A172 (cell line): ENCODE data around the gene CDC42EP3. TPM values are rescaled to one million over a fixed set of nuclear protein-coding genes. Genes with fewer than 3 reads are reported as not detected.
A peak's percentile ranks its signal among the peaks of the same experiment; 100 is the strongest.

Experiments
- DNase-seq: peaks from one replicate; pipeline ENCODE4 v3.0.0-alpha.2; 2015; ENCODE audit warnings: low spot score
- total RNA-seq: library from RNA; depleted of rRNA; stranded (reverse); fragments of >200 nt; shearing (Covaris generic); gene quantifications from 2 replicates; pipeline ENCODE4 v1.2.3, GENCODE V29; 2014

The CDC42EP3 gene
- total RNA-seq, 1 experiment from 2014 or later, result 71.5 TPM

GRCh38 chr2:37656512-37657423 lies 14.7 kb downstream of the CDC42EP3 start:
- no peak for DNase-seq

GRCh38 chr2:37654932-37655841 lies 16.3 kb downstream of the CDC42EP3 start:
- no peak for DNase-seq

DNA sequence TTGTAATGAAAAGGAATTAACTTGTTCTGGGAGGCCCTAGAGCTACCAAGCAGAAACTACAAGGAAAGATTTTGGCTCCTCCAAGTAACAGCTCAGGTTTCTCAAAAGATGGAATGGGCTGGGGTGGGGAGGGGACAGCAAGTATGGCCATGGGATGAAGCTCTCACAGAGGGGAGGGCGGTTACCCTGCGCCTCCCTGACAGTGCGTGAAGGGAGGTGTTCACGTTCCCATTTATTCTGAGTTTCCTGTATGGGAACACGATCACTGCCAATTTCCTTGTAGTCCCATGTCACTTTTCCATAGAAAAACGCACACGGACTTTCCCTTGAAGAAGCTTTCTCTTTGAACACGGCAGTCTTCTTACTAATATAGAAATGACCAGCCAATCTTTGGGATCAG lies 17.0 kb downstream of the CDC42EP3 start:
- no peak for DNase-seq

- DNase-seq, result no peak
Observed at GRCh38 chr2:37653805-37654378, 17.6 kb downstream of the CDC42EP3 start.

DNA sequence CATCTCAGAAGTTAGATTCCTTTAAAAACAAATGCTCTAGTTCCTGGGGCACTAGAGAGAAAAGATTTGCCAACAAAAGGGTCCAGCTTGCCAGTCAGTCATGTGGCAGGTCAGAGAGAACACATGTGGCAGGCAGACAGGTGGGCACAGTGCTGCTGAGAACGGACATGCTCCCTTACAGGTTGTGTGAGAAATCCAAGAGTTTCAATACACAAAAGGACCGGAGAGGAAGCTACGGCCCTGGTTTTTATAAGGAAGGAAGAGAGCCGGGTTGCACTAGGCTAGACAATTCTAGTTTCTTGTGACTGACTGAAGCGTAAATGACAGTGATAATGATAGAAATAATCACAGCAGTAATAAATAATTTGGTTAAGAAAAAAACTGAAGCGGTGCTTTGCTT lies 18.3 kb downstream of the CDC42EP3 start:
- no peak for DNase-seq

- peak; percentile 99 for DNase-seq
Observed at GRCh38 chr2:37652199-37652640, 19.2 kb downstream of the CDC42EP3 start.

GRCh38 chr2:37650548-37651093 lies 20.8 kb downstream of the CDC42EP3 start:
- DNase-seq, result no peak

GRCh38 chr2:37649518-37649917 lies 21.9 kb downstream of the CDC42EP3 start:
- DNase-seq, result no peak

DNA sequence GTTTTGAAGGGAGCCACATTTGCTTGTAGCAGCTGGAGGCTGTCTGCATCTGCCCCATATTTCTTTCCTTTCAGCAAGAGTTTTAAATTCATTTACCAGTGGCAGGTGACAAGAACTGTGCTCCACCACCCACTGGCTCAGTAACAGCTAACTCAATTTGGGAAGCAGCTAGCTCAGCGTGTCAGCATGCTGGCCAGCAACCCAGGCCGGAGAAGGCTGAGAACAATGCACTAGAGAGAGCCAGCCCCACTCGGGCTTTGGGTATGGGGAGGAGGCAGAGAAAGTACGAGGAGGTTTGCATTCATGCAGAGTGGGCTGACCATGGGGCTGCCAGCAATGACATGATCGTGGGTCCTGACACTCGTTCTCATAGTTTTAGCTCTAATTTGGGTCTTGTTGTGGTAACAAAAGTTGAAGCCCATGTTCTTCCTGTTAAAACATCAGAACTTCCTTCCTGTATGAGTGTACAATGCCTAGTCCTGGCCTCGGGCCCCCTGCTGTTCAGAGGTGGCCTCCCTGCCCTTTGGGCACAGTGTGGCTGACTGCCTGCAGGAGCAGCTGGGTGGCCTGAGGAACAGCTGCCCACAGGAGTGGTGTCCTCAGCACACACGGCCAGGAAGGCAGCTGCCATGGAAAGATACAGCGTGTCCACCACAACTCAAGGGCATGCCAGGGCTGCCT lies 23.0 kb downstream of the CDC42EP3 start:
- DNase-seq, result no peak

GRCh38 chr2:37647971-37648330 lies 23.5 kb downstream of the CDC42EP3 start:
- DNase-seq, result no peak

- DNase-seq, result no peak
Observed at GRCh38 chr2:37645836-37646235, 25.6 kb downstream of the CDC42EP3 start.

DNA sequence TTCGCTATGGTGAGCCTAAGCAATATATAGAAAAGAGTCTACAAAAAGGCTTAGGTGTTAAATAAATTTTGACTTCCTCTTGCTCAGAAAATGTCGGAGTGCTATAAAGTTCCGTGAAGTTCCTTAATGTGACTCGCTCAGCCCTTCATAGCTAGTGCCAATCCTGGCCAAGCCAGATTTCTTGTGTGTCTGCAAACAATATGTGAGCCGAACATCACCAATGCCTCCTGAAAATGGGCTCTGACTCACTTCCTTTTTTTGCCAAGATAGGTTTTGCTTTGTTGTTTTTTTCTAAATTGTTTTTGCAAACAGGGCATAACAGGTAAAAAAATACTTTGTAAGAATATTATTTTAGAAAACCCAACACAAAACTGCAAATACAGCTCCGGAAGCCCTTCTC lies 26.1 kb downstream of the CDC42EP3 start:
- DNase-seq, result peak; percentile 68

DNA sequence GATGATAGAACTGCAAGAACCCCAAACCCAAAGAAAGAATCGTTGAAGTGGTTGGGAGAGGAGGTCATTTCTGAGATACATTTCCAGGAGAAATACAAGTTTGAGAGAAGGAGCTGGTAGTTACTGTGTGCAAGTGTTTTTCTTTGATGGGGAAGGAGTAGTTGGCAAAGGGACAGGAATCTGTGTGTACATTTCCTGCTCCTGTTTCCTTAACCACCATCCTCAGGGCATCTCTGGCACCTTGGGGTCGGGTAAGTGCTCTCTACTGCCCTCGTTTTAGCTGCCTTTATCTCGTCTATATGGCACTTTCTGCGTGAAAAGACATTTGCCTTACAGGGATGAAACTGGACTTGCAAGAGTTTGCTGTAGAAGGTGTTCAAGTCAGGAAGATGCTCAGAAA lies 27.3 kb downstream of the CDC42EP3 start:
- no peak for DNase-seq

GRCh38 chr2:37643730-37644078 lies 27.7 kb downstream of the CDC42EP3 start:
- no peak for DNase-seq

- no peak for DNase-seq
Observed at GRCh38 chr2:37642907-37643729, 28.3 kb downstream of the CDC42EP3 start.

- no peak for DNase-seq
Observed at GRCh38 chr2:37641582-37642171, 29.8 kb downstream of the CDC42EP3 start.

GRCh38 chr2:37639631-37640030 lies 31.8 kb downstream of the CDC42EP3 start:
- DNase-seq, result no peak

DNA sequence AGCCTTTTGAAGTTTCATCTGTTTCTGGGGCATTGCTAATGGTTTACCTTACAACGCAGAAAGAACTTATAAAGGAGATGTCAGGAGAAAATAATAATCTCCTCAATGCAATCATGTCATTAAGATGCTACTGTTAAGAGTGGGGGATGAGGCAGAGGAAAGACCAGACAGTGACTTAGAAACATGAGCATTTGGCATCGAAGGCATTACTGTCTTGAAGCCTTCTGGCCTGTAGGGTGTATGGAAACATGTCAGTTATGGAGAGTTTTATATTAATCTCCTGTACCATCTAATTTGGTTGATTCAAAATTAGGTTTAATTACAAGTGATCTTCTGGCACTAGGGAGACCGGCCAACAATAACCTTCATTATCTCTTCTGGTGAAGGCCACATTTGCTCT lies 32.5 kb downstream of the CDC42EP3 start:
- DNase-seq, result no peak

DNA sequence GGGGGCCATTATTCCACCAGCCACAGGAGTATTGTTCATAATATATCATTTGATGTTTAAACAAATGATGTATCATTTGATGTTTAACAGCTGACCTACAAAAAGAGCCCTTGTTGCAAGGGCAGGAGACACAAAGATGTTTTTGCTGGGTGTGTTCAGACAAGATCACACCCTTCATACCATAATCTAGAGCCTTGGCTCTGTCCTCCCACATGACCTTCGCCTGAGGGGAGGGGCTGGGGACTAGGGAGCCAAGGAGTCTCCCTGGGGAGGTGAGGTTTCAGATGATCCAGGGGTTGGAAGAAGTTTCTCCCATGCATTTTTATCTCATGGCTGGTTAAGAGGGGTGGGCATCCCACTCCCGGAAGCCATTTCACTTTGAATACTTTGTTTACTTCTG lies 33.5 kb downstream of the CDC42EP3 start:
- DNase-seq, result no peak

GRCh38 chr2:37637190-37637860 lies 34.1 kb downstream of the CDC42EP3 start:
- no peak for DNase-seq
